H1 (cell line): ENCODE measurements around the gene PDE1A. TPM values are rescaled to one million over a fixed set of nuclear protein-coding genes. Genes with fewer than 3 reads are reported as not detected.

ENCODE experiments used
- CTCF ChIA-PET: fragments of 300-600 bp; sonication (Branson Sonifier 250); formaldehyde crosslinking; loops from one replicate; lab custom pipeline; 2021; ENCODE audit not compliant: partially characterized antibody; lab: Charles Lee
- POLR2A ChIA-PET: fragments of 300-600 bp; sonication (Branson Sonifier 250); formaldehyde crosslinking; loops from one replicate; lab custom pipeline; 2021; ENCODE audit warnings: inconsistent platforms; ENCODE audit not compliant: partially characterized antibody; lab: Charles Lee
- DNase-seq, 2 experiments: peaks; one replicate each; pipeline versions ENCODE4 v3.0.0 to v3.0.0-alpha.2; 2010 to 2022; ENCODE audit warnings: low spot score in 2 of 2, low read depth in 1 of 2, mixed read lengths in 1 of 2
- FAIRE-seq: peaks from 2 replicates; lab custom pipeline; 2011; peaks lifted over from hg19 to GRCh38; lab: Jason Lieb, UNC
- H2AFZ ChIP-seq: 2 replicates; pipeline ENCODE4 v1.8.1; 2012; ENCODE audit warnings: low read length, inconsistent platforms
- H2AK5ac ChIP-seq: 2 replicates; pipeline ENCODE4 v1.6.1; 2013; ENCODE audit warnings: low read depth, low read length
- H2BK120ac ChIP-seq: replicated peaks from 2 replicates; pipeline ENCODE3; 2013; ENCODE audit warnings: low read depth, low read length, inconsistent platforms
- H2BK12ac ChIP-seq: 2 replicates; pipeline ENCODE4 v1.6.1; 2013; ENCODE audit warnings: low read depth, low read length
- H2BK15ac ChIP-seq: 2 replicates; pipeline ENCODE4 v1.6.1; 2013; ENCODE audit warnings: low read length
- H2BK20ac ChIP-seq: 2 replicates; pipeline ENCODE4 v1.6.1; 2013; ENCODE audit warnings: low read length
- H2BK5ac ChIP-seq: 2 replicates; pipeline ENCODE4 v1.6.1; 2013; ENCODE audit warnings: low read depth, low read length
- H3K14ac ChIP-seq: 2 replicates; pipeline ENCODE4 v1.6.1; 2013; ENCODE audit warnings: inconsistent platforms; ENCODE audit not compliant: insufficient read length
- H3K18ac ChIP-seq: 2 replicates; pipeline ENCODE4 v1.6.1; 2013; ENCODE audit warnings: low read length; ENCODE audit errors: extremely low read depth
- H3K23ac ChIP-seq: 2 replicates; pipeline ENCODE4 v1.6.1; 2013; ENCODE audit warnings: inconsistent platforms; ENCODE audit not compliant: insufficient read length
- H3K23me2 ChIP-seq: 2 replicates; pipeline ENCODE4 v1.6.1; 2013; ENCODE audit warnings: low read depth, low read length
- H3K27ac ChIP-seq: 2 replicates; pipeline ENCODE4 v1.6.1; 2011; ENCODE audit warnings: low read depth, low read length, inconsistent platforms
- H3K27me3 ChIP-seq, 4 experiments: replicated peaks in 1 of 4; 1 replicate in 1 of 4; 2 replicates in 3 of 4; pipeline versions ENCODE4 v1.6.1 to v1.8.1; 2011 to 2013; ENCODE audit warnings: low read length in 3 of 4, mild to moderate bottlenecking in 3 of 4, inconsistent platforms in 2 of 4, mixed read lengths in 2 of 4, moderate library complexity in 1 of 4; ENCODE audit not compliant: control insufficient read depth in 3 of 4, insufficient read depth in 3 of 4; ENCODE audit errors: extremely low read depth in 1 of 4
- H3K36me3 ChIP-seq, 4 experiments: 2 replicates each; pipeline versions ENCODE4 v1.6.1 to v1.8.1; 2011 to 2013; ENCODE audit warnings: mild to moderate bottlenecking in 4 of 4, low read length in 3 of 4, moderate library complexity in 2 of 4, control low read depth in 1 of 4, inconsistent platforms in 1 of 4; ENCODE audit not compliant: insufficient read depth in 4 of 4, control insufficient read depth in 2 of 4
- H3K4ac ChIP-seq: replicated peaks from 2 replicates; pipeline ENCODE3; 2013; ENCODE audit warnings: low read length, low read depth, mixed read lengths, inconsistent platforms; ENCODE audit not compliant: insufficient read length
- H3K4me1 ChIP-seq, 4 experiments: replicated peaks in 1 of 4; 1 replicate in 1 of 4; 2 replicates in 3 of 4; pipeline versions ENCODE4 v1.6.1 to v1.8.1; 2011 to 2013; ENCODE audit warnings: low read length in 3 of 4, inconsistent platforms in 2 of 4, mixed read lengths in 1 of 4; ENCODE audit not compliant: insufficient read depth in 4 of 4, control insufficient read depth in 3 of 4
- H3K4me2 ChIP-seq, 2 experiments: 2 replicates each; pipeline versions ENCODE4 v1.6.1 to v1.8.1; 2011 to 2013; ENCODE audit warnings: low read depth in 2 of 2, low read length in 2 of 2, control low read depth in 1 of 2, inconsistent platforms in 1 of 2, mild to moderate bottlenecking in 1 of 2; ENCODE audit not compliant: insufficient read depth in 1 of 2
- H3K4me3 ChIP-seq, 4 experiments: fragments of 200-600, 300-600 bp in 1 of 4; sonication (generic), shearing (Covaris generic), sonication (Bioruptor Twin) in 1 of 4; 2 replicates each; pipeline versions ENCODE4 v1.5.1 to v1.8.1; 2011 to 2016; ENCODE audit warnings: low read length in 4 of 4, low read depth in 3 of 4, control low read depth in 2 of 4, inconsistent platforms in 2 of 4, mild to moderate bottlenecking in 2 of 4, mixed read lengths in 1 of 4, moderate library complexity in 1 of 4; ENCODE audit not compliant: insufficient read depth in 2 of 4; ENCODE audit errors: extremely low read depth in 1 of 4
- H3K56ac ChIP-seq: replicated peaks from 2 replicates; pipeline ENCODE3; 2013; ENCODE audit warnings: low read depth, mild to moderate bottlenecking, mixed read lengths, low read length, inconsistent platforms; ENCODE audit not compliant: insufficient read length
- H3K79me1 ChIP-seq: 2 replicates; pipeline ENCODE4 v1.6.1; 2013; ENCODE audit warnings: low read depth, low read length, control low read depth
- H3K79me2 ChIP-seq, 2 experiments: 2 replicates each; pipeline versions ENCODE4 v1.6.1 to v1.8.1; 2012 to 2013; ENCODE audit warnings: low read length in 2 of 2, mild to moderate bottlenecking in 2 of 2, inconsistent platforms in 1 of 2; ENCODE audit not compliant: insufficient read depth in 2 of 2, control insufficient read depth in 1 of 2
- H3K9ac ChIP-seq, 4 experiments: replicated peaks in 1 of 4; 1 replicate in 1 of 4; 2 replicates in 3 of 4; pipeline versions ENCODE4 v1.6.1 to v1.8.1; 2011 to 2013; ENCODE audit warnings: low read depth in 3 of 4, low read length in 3 of 4, control low read depth in 2 of 4, mild to moderate bottlenecking in 2 of 4, moderate library complexity in 2 of 4, inconsistent platforms in 1 of 4; ENCODE audit errors: extremely low read depth in 1 of 4
- H3K9me3 ChIP-seq, 2 experiments: 2 replicates each; pipeline versions ENCODE4 v1.6.1 to v1.8.1; 2012 to 2013; ENCODE audit warnings: mild to moderate bottlenecking in 2 of 2, moderate library complexity in 2 of 2, control low read depth in 1 of 2, inconsistent platforms in 1 of 2, low read depth in 1 of 2, low read length in 1 of 2, mixed read lengths in 1 of 2; ENCODE audit not compliant: insufficient read depth in 2 of 2
- H4K20me1 ChIP-seq, 2 experiments: replicated peaks in 1 of 2; 2 replicates each; pipeline versions ENCODE3 to v1.8.1; 2011 to 2013; ENCODE audit warnings: inconsistent platforms in 2 of 2, low read length in 2 of 2, mild to moderate bottlenecking in 1 of 2; ENCODE audit not compliant: insufficient read depth in 2 of 2, control insufficient read depth in 1 of 2
- H4K5ac ChIP-seq: 2 replicates; pipeline ENCODE4 v1.6.1; 2013; ENCODE audit warnings: low read length, low read depth, mixed read lengths, inconsistent platforms; ENCODE audit not compliant: insufficient read length
- H4K8ac ChIP-seq: 2 replicates; pipeline ENCODE4 v1.8.0; 2013; ENCODE audit warnings: mild to moderate bottlenecking, moderate library complexity, low read length, inconsistent platforms; ENCODE audit not compliant: insufficient read depth; ENCODE audit errors: extremely low read depth
- H4K91ac ChIP-seq: replicated peaks from 2 replicates; pipeline ENCODE3; 2013; ENCODE audit warnings: low read length, mixed read lengths, inconsistent platforms; ENCODE audit not compliant: insufficient read length
- KDM5A ChIP-seq: fragments of 200-600 bp; IDR thresholded peaks from 2 replicates; pipeline ENCODE4 v1.7.1; 2012; ENCODE audit warnings: mild to moderate bottlenecking, low read length, inconsistent platforms, mixed read lengths
- POLR2A ChIP-seq, 2 experiments: IDR thresholded peaks; 1 replicate in 1 of 2; 2 replicates in 1 of 2; pipeline ENCODE4 v1.6.1; 2011; ENCODE audit warnings: low read depth in 2 of 2, low read length in 2 of 2, mild to moderate bottlenecking in 2 of 2; ENCODE audit errors: control extremely low read depth in 1 of 2
- TEAD4 ChIP-seq: IDR thresholded peaks from 2 replicates; pipeline ENCODE4 v1.6.1; 2012; ENCODE audit warnings: low read depth, low read length, inconsistent platforms, mixed read lengths
- WGBS, 2 experiments: shearing (Covaris generic) in 1 of 2; methylation state at CpG; one replicate each; pipeline versions ENCODE4 v1.1.6 to v1.1.7; 2013 to 2015; ENCODE audit warnings: low lambda C conversion rate in 2 of 2, mixed read lengths in 2 of 2, inconsistent platforms in 1 of 2, low coverage in 1 of 2, missing lambda C conversion rate in 1 of 2; ENCODE audit not compliant: insufficient replicate concordance in 2 of 2, insufficient coverage in 1 of 2, insufficient read length in 1 of 2; ENCODE audit errors: extremely low coverage in 1 of 2, missing lambda C conversion rate in 1 of 2; 5-methylcytosine and 5-hydroxymethylcytosine counted together
- polyA plus RNA-seq, 7 experiments: library from polyadenylated mRNA; depleted of rRNA in 3 of 7; stranded (reverse) in 5 of 7; unstranded in 2 of 7; fragments of >200 nt in 5 of 7; fragments of 200-250 nt in 2 of 7; gene quantifications; 1 replicate in 5 of 7; 2 replicates in 1 of 7; 4 replicates in 1 of 7; pipeline versions ENCODE4 v1.2.1 to v1.2.3, GENCODE V29; 2011 to 2013; ENCODE audit warnings: missing spikeins in 2 of 7, mixed read lengths in 2 of 7
- total RNA-seq: library from RNA; stranded (reverse); fragmentation: NEBNext Ultra II Directional; extraction: Animal tissue kit (Norgen Biotek cat#: 25700); gene quantifications from 2 replicates; pipeline ENCODE4 v1.2.1, GENCODE V29; 2021

Gene PDE1A
- total and polyA plus RNA-seq, 2 of the 8 experiments (the other 6 are each of a cell fraction or from before 2014, with no cell fraction given), result 0.34 TPM; not detected in 1

DNA sequence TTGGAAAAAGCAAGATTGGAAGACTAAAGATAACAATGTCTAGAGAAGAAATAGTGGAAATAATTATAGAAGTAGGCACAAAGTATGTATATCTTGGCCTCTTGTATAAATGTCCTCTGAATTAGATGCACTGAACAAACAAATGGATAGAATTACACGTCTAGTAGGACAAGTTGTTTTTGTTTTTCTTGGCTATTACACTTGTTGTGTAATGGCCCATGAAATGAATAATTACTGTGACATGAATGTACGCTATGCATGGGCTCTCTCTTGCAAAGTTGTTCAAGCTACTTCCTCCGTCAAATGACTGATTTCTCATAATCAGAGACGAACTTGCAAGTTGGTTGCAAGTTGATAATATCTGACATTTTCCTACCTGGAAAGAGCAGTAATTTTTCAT is 126.2 kb downstream of the PDE1A start:
- no peaks in the 10 kb centered on the region for H4K20me1 ChIP-seq
- H2BK120ac ChIP-seq, result no peak overlapping the region
- no peaks in the 10 kb centered on the region for H3K23me2 ChIP-seq
- H3K27ac ChIP-seq, result no peak overlapping the region
- no peak overlapping the region for H3K23ac ChIP-seq
- no peak overlapping the region for H2BK15ac ChIP-seq
- H2AFZ ChIP-seq, result no peak overlapping the region
- H3K9ac ChIP-seq, result no peak overlapping the region
- WGBS, 2 experiments, result 92% methylated on average over 4 of the region's 4 CpGs; no CpG with 5 or more reads in 1 of the 2 experiments
- H3K4me3 ChIP-seq, result no peak overlapping the region
- no peaks in the 10 kb centered on the region for H3K9me3 ChIP-seq
- H4K5ac ChIP-seq, result no peak overlapping the region
- no peaks in the 10 kb centered on the region for H3K36me3 ChIP-seq
- no peak overlapping the region for H3K18ac ChIP-seq
- no peak for FAIRE-seq
- no peak overlapping the region for H2BK5ac ChIP-seq
- no peaks in the 10 kb centered on the region for H3K27me3 ChIP-seq
- POLR2A ChIA-PET, result no interaction called here
- H3K14ac ChIP-seq, result no peak overlapping the region
- CTCF ChIA-PET, result interaction anchor here (0.9 kb wide), 2 partner anchors 214 to 349 kb away, joined by 3 read pairs; no protein-coding TSS in a partner anchor
- no peak overlapping the region for H4K91ac ChIP-seq
- H3K4me2 ChIP-seq, result no peak overlapping the region
- H3K79me2 ChIP-seq, result no peaks in the 10 kb centered on the region
- H4K8ac ChIP-seq, result no peak overlapping the region
- H2BK12ac ChIP-seq, result no peak overlapping the region
- TF ChIP-seq POLR2A (IDR thresholded peaks at IDR 0.05; ENCODE audit: control extremely low read depth in 1 of 2, low read depth in 2 of 2, low read length in 2 of 2), result no peak
- no peak for TF ChIP-seq KDM5A
- no peak for TF ChIP-seq TEAD4
- TF ChIP-seq, all 59 proteins: peak for 0
- no peaks in the 10 kb centered on the region for H3K79me1 ChIP-seq
- H2BK20ac ChIP-seq, result no peak overlapping the region
- no peak overlapping the region for H2AK5ac ChIP-seq
- no peaks in the 10 kb centered on the region for H3K4me1 ChIP-seq
- no peak overlapping the region for H3K4ac ChIP-seq
- no peak overlapping the region for H3K56ac ChIP-seq
- DNase-seq, result no peak
